K562 (cell line): Measurements from ENCODE around the gene FOXO3. TPM values are rescaled to one million over a fixed set of nuclear protein-coding genes. Genes with fewer than 3 reads are reported as not detected.

Source experiments
- ATAC-seq: fragments of 200-7000 bp; cut with Tn5 transposase; 3 replicates; pipeline ENCODE4 v1.9.1; 2020; ENCODE audit warnings: moderate library complexity
- BruUV-seq: library from RNA; stranded (reverse); fragments of 400-500 nt; replicated peaks from 2 replicates; lab custom pipeline; 2021; lab: Mats Ljungman, UMichigan
- CTCF ChIA-PET: fragments of 300-600 bp; formaldehyde crosslinking; extraction: SDS; loops from one replicate; lab custom pipeline; 2021; ENCODE audit warnings: low intra/inter-chr PET ratio; lab: Yijun Ruan, JAX
- POLR2A ChIA-PET: fragments of 300-600, 350-650 bp; sonication (Branson Sonifier 250); formaldehyde crosslinking; extraction: SDS; loops from one replicate; lab custom pipeline; 2021; ENCODE audit warnings: antibody characterized with exemption, inconsistent platforms; lab: Yijun Ruan, JAX
- DNase-seq, 4 experiments: peaks; one replicate each; pipeline versions ENCODE4 v3.0.0 to v3.0.0-alpha.2; 2011 to 2018; ENCODE audit warnings: low spot score in 3 of 4, mixed read lengths in 3 of 4; ENCODE audit errors: extremely low read depth in 1 of 4
- FAIRE-seq: peaks from 2 replicates; lab custom pipeline; 2011; peaks lifted over from hg19 to GRCh38; lab: Jason Lieb, UNC
- H2AFZ ChIP-seq: 2 replicates; pipeline ENCODE4 v1.6.0; 2011; ENCODE audit warnings: low read depth, low read length, control low read depth, inconsistent platforms
- H3K27ac ChIP-seq: fragments of 200-600 bp; 3 replicates; pipeline ENCODE4 v1.8.0; 2011; ENCODE audit warnings: low read depth, mild to moderate bottlenecking, control low read depth, inconsistent platforms, low read length, moderate library complexity, mixed read lengths; ENCODE audit errors: extremely low read depth
- H3K27me3 ChIP-seq, 2 experiments: fragments of 300-600 bp in 1 of 2; 2 replicates in 1 of 2; 3 replicates in 1 of 2; pipeline versions ENCODE4 v1.6.0 to v1.8.0; 2011; ENCODE audit warnings: inconsistent platforms in 2 of 2, low read length in 2 of 2, mild to moderate bottlenecking in 1 of 2, mixed read lengths in 1 of 2, moderate library complexity in 1 of 2; ENCODE audit not compliant: control insufficient read depth in 2 of 2, insufficient read depth in 2 of 2
- H3K36me3 ChIP-seq: fragments of 300-600 bp; 3 replicates; pipeline ENCODE4 v1.8.0; 2011; ENCODE audit warnings: mild to moderate bottlenecking, low read length, inconsistent platforms; ENCODE audit not compliant: control insufficient read depth, insufficient read depth
- H3K4me1 ChIP-seq, 2 experiments: fragments of 200-600 bp in 1 of 2; replicated peaks in 1 of 2; 2 replicates in 1 of 2; 3 replicates in 1 of 2; pipeline versions ENCODE4 v1.5.1 to v1.8.0; 2011; ENCODE audit warnings: inconsistent platforms in 2 of 2, low read length in 2 of 2, mild to moderate bottlenecking in 1 of 2, mixed read lengths in 1 of 2, moderate library complexity in 1 of 2; ENCODE audit not compliant: control insufficient read depth in 2 of 2, insufficient read depth in 2 of 2
- H3K4me2 ChIP-seq: 2 replicates; pipeline ENCODE4 v1.6.1; 2011; ENCODE audit warnings: low read length, control low read depth, inconsistent platforms, mixed read lengths; ENCODE audit not compliant: insufficient read depth
- H3K4me3 ChIP-seq: fragments of 200-600 bp; sonication (generic), shearing (Covaris generic); 2 replicates; pipeline ENCODE4 v1.5.1; 2016; ENCODE audit warnings: control low read depth, inconsistent platforms
- H3K79me2 ChIP-seq: fragments of 200-600 bp; 3 replicates; pipeline ENCODE4 v1.8.0; 2011; ENCODE audit warnings: low read length, inconsistent platforms; ENCODE audit not compliant: control insufficient read depth, insufficient read depth
- H3K9ac ChIP-seq, 2 experiments: 2 replicates each; pipeline versions ENCODE4 v1.6.0 to v1.6.1; 2011; ENCODE audit warnings: low read depth in 2 of 2, low read length in 2 of 2, control low read depth in 1 of 2, inconsistent platforms in 1 of 2, mild to moderate bottlenecking in 1 of 2, mixed read lengths in 1 of 2; ENCODE audit not compliant: insufficient read depth in 1 of 2
- H3K9me1 ChIP-seq: one replicate; pipeline ENCODE4 v1.6.0; 2011; ENCODE audit warnings: inconsistent platforms, mild to moderate bottlenecking, low read length, moderate library complexity; ENCODE audit not compliant: control insufficient read depth, insufficient read depth
- H3K9me3 ChIP-seq: replicated peaks from 2 replicates; pipeline ENCODE4 v1.5.1; 2011; ENCODE audit warnings: low read depth, low read length, inconsistent platforms; ENCODE audit not compliant: control insufficient read depth, insufficient read depth
- H4K20me1 ChIP-seq: replicated peaks from 2 replicates; pipeline ENCODE4 v1.6.1; 2011; ENCODE audit warnings: low read length, inconsistent platforms, mixed read lengths; ENCODE audit not compliant: control insufficient read depth, insufficient read depth
- CBX5 ChIP-seq: IDR thresholded peaks from 2 replicates; pipeline ENCODE4 v1.6.1; 2014; ENCODE audit warnings: low read depth, borderline replicate concordance
- CEBPB ChIP-seq: fragments of 450-650 bp; IDR thresholded peaks from 2 replicates; pipeline ENCODE4 v1.6.1; 2016; ENCODE audit warnings: missing genetic modification characterization, missing compliant biosample characterization
- CEBPG ChIP-seq, 3 experiments: fragments of 200-800 bp in 1 of 3; sonication (Bioruptor generic) in 1 of 3; sonication (generic) in 1 of 3; formaldehyde crosslinking in 1 of 3; IDR thresholded peaks in 2 of 3; conservative IDR thresholded peaks in 1 of 3; 2 replicates each; pipeline versions ENCODE4 v1.6.1 to v1.8.0; 2016 to 2022; ENCODE audit warnings: missing compliant biosample characterization in 2 of 3, missing genetic modification characterization in 2 of 3, mild to moderate bottlenecking in 1 of 3, missing genetic modification reagents in 1 of 3
- EP400 ChIP-seq: fragments of 450-650 bp; IDR thresholded peaks from 2 replicates; pipeline ENCODE4 v1.6.1; 2017; ENCODE audit warnings: antibody characterized with exemption, mild to moderate bottlenecking, moderate library complexity
- HMG20A ChIP-seq: fragments of 450-650 bp; formaldehyde crosslinking; conservative IDR thresholded peaks from 2 replicates; pipeline ENCODE4 v1.4.0; 2020; ENCODE audit warnings: mild to moderate bottlenecking, mixed read lengths
- IRF1 ChIP-seq: sonication (generic); formaldehyde crosslinking; IDR thresholded peaks from 2 replicates; pipeline ENCODE4 v1.8.0; 2022; ENCODE audit warnings: missing genetic modification reagents, mild to moderate bottlenecking, borderline replicate concordance
- JUNB ChIP-seq: fragments of 450-650 bp; formaldehyde crosslinking; conservative IDR thresholded peaks from 2 replicates; pipeline ENCODE4 v1.4.0; 2020; ENCODE audit warnings: mild to moderate bottlenecking
- TSHZ1 ChIP-seq: fragments of 250-450 bp; sonication (Bioruptor Pico); IDR thresholded peaks from 2 replicates; pipeline ENCODE4 v1.4.0; 2020; ENCODE audit warnings: mild to moderate bottlenecking, moderate library complexity
- ZNF184 ChIP-seq: sonication (generic); formaldehyde crosslinking; IDR thresholded peaks from 2 replicates; pipeline ENCODE4 v1.5.0; 2020; ENCODE audit warnings: missing genetic modification reagents
- WGBS: fragments of 100-300 bp; shearing (Covaris generic); methylation state at CpG from one replicate; pipeline ENCODE4 v1.1.6; 2016; ENCODE audit warnings: low coverage, mixed read lengths; ENCODE audit not compliant: insufficient coverage; ENCODE audit errors: missing lambda C conversion rate; 5-methylcytosine and 5-hydroxymethylcytosine counted together
- in situ Hi-C: fragments of 300-500 bp; cut with MboI; formaldehyde crosslinking; loops from 4 replicates; pipeline ENCODE4 v1.15.0; 2018; ENCODE audit warnings: inconsistent platforms, mixed read lengths
- intact Hi-C: fragments of 100-400 bp; cut with micrococcal nuclease; formaldehyde crosslinking; loops from 2 replicates; pipeline ENCODE4 v1.14.2; 2022
- polyA plus RNA-seq, 8 experiments: library from polyadenylated mRNA; depleted of rRNA in 4 of 8; stranded (reverse) in 5 of 8; unstranded in 3 of 8; fragments of >200 nt; fragmentation: Nextera tagmentation in 2 of 8; fragmentation: Illumina TruSeq in 1 of 8; extraction: Ambion mirVana in 2 of 8; extraction: Trizol in 1 of 8; gene quantifications; 2 replicates each; pipeline versions ENCODE4 v1.2.1 to v1.2.3, GENCODE V29; 2011 to 2014; ENCODE audit warnings: inconsistent platforms in 1 of 8, missing spikeins in 1 of 8
- total RNA-seq, 7 experiments: library from RNA; depleted of rRNA in 6 of 7; stranded (reverse); fragments of >200 nt in 6 of 7; fragmentation: Illumina TruSeq in 2 of 7; extraction: Trizol in 2 of 7; gene quantifications; 2 replicates each; pipeline versions ENCODE4 v1.2.1 to v1.2.3, GENCODE V29; 2011 to 2021; ENCODE audit warnings: low replicate concordance in 1 of 7

The FOXO3 gene
- total and polyA plus RNA-seq, 9 of the 15 experiments (the other 6 are each of a cell fraction or from before 2014, with no cell fraction given), result 3.0 to 14.6 (median 6.0) TPM

GRCh38 chr6:108521616-108522107 lies 39.1 kb upstream of the FOXO3 start (continued):
- no peak for TF ChIP-seq TSHZ1 (CRISPR knock-in tag)
- TF ChIP-seq EP400, result no peak
- no peak for TF ChIP-seq ZNF184 (CRISPR knock-in tag)
- no peak for TF ChIP-seq HMG20A (CRISPR knock-in tag)
- TF ChIP-seq IRF1 (CRISPR knock-in tag), result no peak
- TF ChIP-seq CBX5, result no peak

- H3K27ac ChIP-seq, result no peak overlapping the region
- ChIA-PET POLR2A (interaction anchor here (0.9 to 1.3 kb wide), 2 partner anchors 263 to 410 kb away, joined by 3 read pairs; partner anchors contain the start of gene SNX3), CTCF (no interaction called here)
- no peak overlapping the region for H3K4me2 ChIP-seq
- TF ChIP-seq CEBPG (CRISPR knock-in tag; IDR thresholded peaks at IDR 0.05) (no peak), CEBPG (tag; conservative IDR thresholded peaks at IDR 0.05 in 1 of 2, IDR thresholded peaks at IDR 0.05 in 1 of 2) (peak in 1 of 2 experiments; percentile 64; a peak in 2 of 4 replicates), CEBPB (tag) (0 out of 2 replicates have a peak, but pooled peaks have one; percentile 44), JUNB (no peak)
- no peak for ATAC-seq
- 0 out of 2 replicates have a peak, but pooled peaks cover 4% of the 10 kb centered on the region for H4K20me1 ChIP-seq
- H3K36me3 ChIP-seq, result peaks cover 13% of the 10 kb centered on the region; the same call in 2 of the 3 replicates
- in situ Hi-C loops (no loop called here), intact Hi-C loops (no loop called here)
- no peaks in the 10 kb centered on the region for H3K27me3 ChIP-seq
- H3K79me2 ChIP-seq, result no peaks in the 10 kb centered on the region
- DNase-seq, result no peak
- H3K4me3 ChIP-seq, result no peak overlapping the region
- no peaks in the 10 kb centered on the region for H3K9me1 ChIP-seq
- WGBS, result 90% methylated on average over 2 of the region's 2 CpGs
- H3K9me3 ChIP-seq, result no peaks in the 10 kb centered on the region
- no peak for FAIRE-seq
- no peaks in the 10 kb centered on the region for H3K4me1 ChIP-seq
- H2AFZ ChIP-seq, result no peak overlapping the region
- no TSS peak for BruUV-seq
- no peak overlapping the region for H3K9ac ChIP-seq
Measured at GRCh38 chr6:108523697-108524096, 37.0 kb upstream of the FOXO3 start.
